PC-3 (cell line): Measurements from ENCODE around the gene SCAI. TPM values are rescaled to one million over a fixed set of nuclear protein-coding genes. Genes with fewer than 3 reads are reported as not detected.

Source experiments
- ATAC-seq: fragments of 200-7000 bp; cut with Tn5 transposase; 2 replicates; pipeline ENCODE4 v1.9.1; 2020; ENCODE audit warnings: mild to moderate bottlenecking, moderate library complexity
- BruUV-seq: library from RNA; stranded (reverse); fragments of 400-500 nt; replicated peaks from 2 replicates; lab custom pipeline; 2021; lab: Mats Ljungman, UMichigan
- CTCF ChIA-PET: fragments of 300-600 bp; sonication (Branson Sonifier 250); formaldehyde crosslinking; loops from one replicate; lab custom pipeline; 2022; ENCODE audit warnings: antibody characterized with exemption; lab: Charles Lee
- POLR2A ChIA-PET: fragments of 300-600 bp; sonication (Branson Sonifier 250); formaldehyde crosslinking; loops from one replicate; lab custom pipeline; 2022; ENCODE audit warnings: antibody characterized with exemption; ENCODE audit not compliant: unreplicated experiment; lab: Charles Lee
- DNase-seq: peaks from one replicate; pipeline ENCODE4 v3.0.0-alpha.2; 2015
- H2AFZ ChIP-seq: fragments of 300-600 bp; sonication (generic); 2 replicates; pipeline ENCODE4 v1.6.0; 2016; ENCODE audit warnings: antibody characterized with exemption, low read length
- H3F3A ChIP-seq: fragments of 300-600 bp; sonication (generic); one replicate; pipeline ENCODE4 v1.6.0; 2017; ENCODE audit warnings: antibody characterized with exemption, low read length, control low read depth, mild to moderate bottlenecking; ENCODE audit not compliant: unreplicated experiment
- H3K27ac ChIP-seq: fragments of 300-600 bp; sonication (generic); 2 replicates; pipeline ENCODE4 v1.5.1; 2016; ENCODE audit warnings: mild to moderate bottlenecking, low read length
- H3K27me3 ChIP-seq: fragments of 300-600 bp; sonication (generic); 2 replicates; pipeline ENCODE4 v1.6.1; 2016; ENCODE audit warnings: low read length, mixed read lengths
- H3K36me3 ChIP-seq: fragments of 300-600 bp; sonication (generic); 2 replicates; pipeline ENCODE4 v1.6.1; 2016; ENCODE audit warnings: low read depth, mixed run types, low read length, mixed read lengths
- H3K4me1 ChIP-seq: fragments of 300-600 bp; sonication (generic); 2 replicates; pipeline ENCODE4 v1.5.1; 2016; ENCODE audit warnings: low read length; ENCODE audit not compliant: insufficient read depth
- H3K4me2 ChIP-seq: fragments of 300-600 bp; sonication (generic); 2 replicates; pipeline ENCODE4 v1.6.0; 2016; ENCODE audit warnings: low read length
- H3K4me3 ChIP-seq: fragments of 300-600 bp; sonication (generic); 2 replicates; pipeline ENCODE4 v1.5.1; 2016; ENCODE audit warnings: mild to moderate bottlenecking, low read length, mixed read lengths
- H3K79me2 ChIP-seq: fragments of 300-600 bp; sonication (generic); 2 replicates; pipeline ENCODE4 v1.6.1; 2017; ENCODE audit warnings: low read length, mixed read lengths
- H3K9ac ChIP-seq: fragments of 300-600 bp; sonication (generic); 2 replicates; pipeline ENCODE4 v1.6.0; 2016; ENCODE audit warnings: mild to moderate bottlenecking, low read length
- H3K9me2 ChIP-seq: fragments of 300-600 bp; sonication (generic); replicated peaks from 2 replicates; pipeline ENCODE4 v1.6.1; 2016; ENCODE audit warnings: mixed run types, low read length, mixed read lengths
- H3K9me3 ChIP-seq: fragments of 300-600 bp; sonication (generic); 2 replicates; pipeline ENCODE4 v1.6.1; 2016; ENCODE audit warnings: low read length, mixed read lengths
- H4K20me1 ChIP-seq: fragments of 300-600 bp; sonication (generic); 2 replicates; pipeline ENCODE4 v1.6.1; 2016; ENCODE audit warnings: low read length, mixed read lengths
- EZH2 ChIP-seq: fragments of 300-600 bp; sonication (generic); IDR thresholded peaks from one replicate; pipeline ENCODE4 v1.6.1; 2017; ENCODE audit warnings: antibody characterized with exemption, mild to moderate bottlenecking, low read length; ENCODE audit not compliant: unreplicated experiment
- EZH2phosphoT487 ChIP-seq: fragments of 300-600 bp; sonication (generic); IDR thresholded peaks from 2 replicates; pipeline ENCODE4 v1.6.1; 2018; ENCODE audit warnings: mild to moderate bottlenecking, antibody characterized with exemption, low read length, borderline replicate concordance
- intact Hi-C: fragments of 100-400 bp; cut with micrococcal nuclease; formaldehyde crosslinking; loops from 2 replicates; pipeline ENCODE4 v1.9.0; 2023
- total RNA-seq: library from RNA; depleted of rRNA; stranded (reverse); fragments of >200 nt; gene quantifications from 2 replicates; pipeline ENCODE4 v1.2.3, GENCODE V29; 2014
- TF ChIP-seq, protein P1 (sequence below): fragments of 300-600 bp; sonication (generic); conservative IDR thresholded peaks from 2 replicates; pipeline ENCODE4 v1.5.1; 2017; ENCODE audit warnings: antibody characterized with exemption, low read depth, mild to moderate bottlenecking, low read length

Gene SCAI
- total RNA-seq, 1 experiment from 2014 or later = 5.2 TPM

DNA sequence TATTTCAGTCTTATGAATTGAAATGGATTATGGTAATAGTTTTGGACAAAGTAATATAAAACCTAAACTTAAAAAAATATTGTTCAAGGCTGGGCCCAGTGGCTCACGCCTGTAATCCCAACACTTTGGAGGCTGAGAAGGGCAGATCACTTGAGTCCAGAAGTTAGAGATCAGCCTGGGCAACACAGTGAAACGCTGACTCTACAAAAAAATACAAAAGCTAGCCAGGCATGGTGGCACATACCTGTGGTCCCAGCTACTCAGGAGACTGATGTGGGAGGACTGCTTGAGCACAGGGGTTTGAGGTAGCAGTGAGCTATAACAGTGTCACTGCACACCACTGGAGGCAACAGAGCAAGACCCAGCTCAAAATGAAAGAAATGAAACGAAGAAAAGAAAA is 81.9 kb downstream of the SCAI start:
- H3K9me3 ChIP-seq = no peaks in the 10 kb centered on the region
- no peaks in the 10 kb centered on the region for H3K36me3 ChIP-seq
- no peaks in the 10 kb centered on the region for H3K79me2 ChIP-seq
- no peak overlapping the region for H3K27ac ChIP-seq
- CTCF ChIA-PET = no interaction called here
- no peaks in the 10 kb centered on the region for H3F3A ChIP-seq
- no peaks in the 10 kb centered on the region for H3K9me2 ChIP-seq
- no peaks in the 10 kb centered on the region for H3K27me3 ChIP-seq
- H4K20me1 ChIP-seq = no peaks in the 10 kb centered on the region
- H3K4me3 ChIP-seq = no peak overlapping the region
- H2AFZ ChIP-seq = no peak overlapping the region
- ATAC-seq (no peak), DNase-seq (no peak)
- H3K4me2 ChIP-seq = no peak overlapping the region
- BruUV-seq = no TSS peak
- TF ChIP-seq, protein P1, sequence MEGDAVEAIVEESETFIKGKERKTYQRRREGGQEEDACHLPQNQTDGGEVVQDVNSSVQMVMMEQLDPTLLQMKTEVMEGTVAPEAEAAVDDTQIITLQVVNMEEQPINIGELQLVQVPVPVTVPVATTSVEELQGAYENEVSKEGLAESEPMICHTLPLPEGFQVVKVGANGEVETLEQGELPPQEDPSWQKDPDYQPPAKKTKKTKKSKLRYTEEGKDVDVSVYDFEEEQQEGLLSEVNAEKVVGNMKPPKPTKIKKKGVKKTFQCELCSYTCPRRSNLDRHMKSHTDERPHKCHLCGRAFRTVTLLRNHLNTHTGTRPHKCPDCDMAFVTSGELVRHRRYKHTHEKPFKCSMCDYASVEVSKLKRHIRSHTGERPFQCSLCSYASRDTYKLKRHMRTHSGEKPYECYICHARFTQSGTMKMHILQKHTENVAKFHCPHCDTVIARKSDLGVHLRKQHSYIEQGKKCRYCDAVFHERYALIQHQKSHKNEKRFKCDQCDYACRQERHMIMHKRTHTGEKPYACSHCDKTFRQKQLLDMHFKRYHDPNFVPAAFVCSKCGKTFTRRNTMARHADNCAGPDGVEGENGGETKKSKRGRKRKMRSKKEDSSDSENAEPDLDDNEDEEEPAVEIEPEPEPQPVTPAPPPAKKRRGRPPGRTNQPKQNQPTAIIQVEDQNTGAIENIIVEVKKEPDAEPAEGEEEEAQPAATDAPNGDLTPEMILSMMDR = no peak
- TF ChIP-seq EZH2phosphoT487 (no peak), EZH2 (no peak)
- POLR2A ChIA-PET = no interaction called here
- H3K4me1 ChIP-seq = no peaks in the 10 kb centered on the region
- intact Hi-C loops = no loop called here
- H3K9ac ChIP-seq = no peak overlapping the region

- POLR2A ChIA-PET = no interaction called here
- Histone ChIP-seq H3K4me3 (no peak overlapping the region), H3K27me3 (no peaks in the 10 kb centered on the region), H3K27ac (no peak overlapping the region), H3F3A (no peaks in the 10 kb centered on the region), H3K9me3 (no peaks in the 10 kb centered on the region), H3K4me1 (no peaks in the 10 kb centered on the region), H3K9ac (no peak overlapping the region), H2AFZ (no peak overlapping the region), H3K4me2 (no peak overlapping the region), H3K79me2 (no peaks in the 10 kb centered on the region), H4K20me1 (no peaks in the 10 kb centered on the region), H3K36me3 (no peaks in the 10 kb centered on the region), H3K9me2 (no peaks in the 10 kb centered on the region)
- CTCF ChIA-PET = no interaction called here
- no peak for DNase-seq
- TF ChIP-seq, protein P1 = no peak
- TF ChIP-seq EZH2 (no peak), EZH2phosphoT487 (no peak)
- intact Hi-C loops = no loop called here
- no TSS peak for BruUV-seq
- ATAC-seq = no peak
Measured at GRCh38 chr9:125049212-125050049, 93.9 kb downstream of the SCAI start.

- Histone ChIP-seq H3K4me2 (no peak overlapping the region), H3K79me2 (no peaks in the 10 kb centered on the region), H3K9me3 (no peaks in the 10 kb centered on the region), H3K36me3 (no peaks in the 10 kb centered on the region), H3K27me3 (no peaks in the 10 kb centered on the region), H3K4me3 (no peak overlapping the region), H3K27ac (no peak overlapping the region), H3K9me2 (no peaks in the 10 kb centered on the region), H3F3A (no peaks in the 10 kb centered on the region), H3K9ac (no peak overlapping the region), H3K4me1 (no peaks in the 10 kb centered on the region), H2AFZ (no peak overlapping the region), H4K20me1 (no peaks in the 10 kb centered on the region)
- intact Hi-C loops = no loop called here
- CTCF ChIA-PET = no interaction called here
- POLR2A ChIA-PET = no interaction called here
- no TSS peak for BruUV-seq
- no peak for DNase-seq
- no peak for ATAC-seq
- TF ChIP-seq, protein P1 = no peak
- TF ChIP-seq EZH2 = no peak
- TF ChIP-seq EZH2phosphoT487 = no peak
Measured at GRCh38 chr9:125043631-125044030, 99.7 kb downstream of the SCAI start.
